K562 (cell line): Measurements from ENCODE around the gene LBHD1. TPM values are rescaled to one million over a fixed set of nuclear protein-coding genes. Genes with fewer than 3 reads are reported as not detected.

ENCODE experiments used
- ATF2 ChIP-seq: sonication (generic); formaldehyde crosslinking; IDR thresholded peaks from 2 replicates; pipeline ENCODE4 v1.8.1; 2022; ENCODE audit warnings: missing genetic modification reagents
- BMI1 ChIP-seq: fragments of 150-350 bp; IDR thresholded peaks from 2 replicates; pipeline ENCODE4 v1.6.1; 2014; ENCODE audit warnings: low read length
- CBX1 ChIP-seq: sonication (generic); IDR thresholded peaks from 2 replicates; pipeline ENCODE4 v1.6.1; 2016; ENCODE audit warnings: antibody characterized with exemption, low read depth, mild to moderate bottlenecking
- FOXP4 ChIP-seq: sonication (generic); formaldehyde crosslinking; IDR thresholded peaks from 2 replicates; pipeline ENCODE4 v1.8.0; 2022; ENCODE audit warnings: mild to moderate bottlenecking, missing genetic modification reagents, borderline replicate concordance
- POLR2AphosphoS5 ChIP-seq: IDR thresholded peaks from 2 replicates; pipeline ENCODE4 v1.6.1; 2011; ENCODE audit warnings: mild to moderate bottlenecking, low read depth, low read length, moderate library complexity; ENCODE audit not compliant: control insufficient read depth, insufficient read depth
- RBFOX2 ChIP-seq: fragments of 200-400 bp; formaldehyde crosslinking; IDR thresholded peaks from 2 replicates; pipeline ENCODE4 v1.6.1; 2017; ENCODE audit warnings: low read depth, mild to moderate bottlenecking, low read length, moderate library complexity
- SMARCA4 ChIP-seq: fragments of 450-650 bp; IDR thresholded peaks from 2 replicates; pipeline ENCODE4 v1.6.1; 2016
- SOX6 ChIP-seq: fragments of 450-650 bp; IDR thresholded peaks from 2 replicates; pipeline ENCODE4 v1.6.1; 2014; ENCODE audit warnings: mild to moderate bottlenecking
- ZFPM2 ChIP-seq: fragments of 250-450 bp; sonication (Bioruptor Pico); IDR thresholded peaks from 2 replicates; pipeline ENCODE4 v1.5.1; 2022; ENCODE audit warnings: mild to moderate bottlenecking
- ZMIZ1 ChIP-seq, 2 experiments: fragments of 150-350 bp in 1 of 2; IDR thresholded peaks; 2 replicates each; pipeline ENCODE4 v1.6.1; 2012 to 2016; ENCODE audit warnings: low read depth in 2 of 2, low read length in 2 of 2, mild to moderate bottlenecking in 1 of 2, moderate library complexity in 1 of 2
- ZNF347 ChIP-seq: fragments of 450-650 bp; formaldehyde crosslinking; IDR thresholded peaks from 2 replicates; pipeline ENCODE4 v1.4.0; 2020; ENCODE audit warnings: low read depth, mild to moderate bottlenecking, moderate library complexity
- ZNF445 ChIP-seq: fragments of 250-450 bp; sonication (Bioruptor Pico); IDR thresholded peaks from 2 replicates; pipeline ENCODE4 v1.4.0; 2020; ENCODE audit warnings: low read depth, mild to moderate bottlenecking, moderate library complexity
- ZNF592 ChIP-seq: fragments of 450-650 bp; IDR thresholded peaks from 2 replicates; pipeline ENCODE4 v1.6.1; 2017; ENCODE audit warnings: antibody characterized with exemption, mild to moderate bottlenecking
- polyA plus RNA-seq, 8 experiments: library from polyadenylated mRNA; depleted of rRNA in 4 of 8; stranded (reverse) in 5 of 8; unstranded in 3 of 8; fragments of >200 nt; fragmentation: Nextera tagmentation in 2 of 8; fragmentation: Illumina TruSeq in 1 of 8; extraction: Ambion mirVana in 2 of 8; extraction: Trizol in 1 of 8; gene quantifications; 2 replicates each; pipeline versions ENCODE4 v1.2.1 to v1.2.3, GENCODE V29; 2011 to 2014; ENCODE audit warnings: inconsistent platforms in 1 of 8, missing spikeins in 1 of 8
- total RNA-seq, 7 experiments: library from RNA; depleted of rRNA in 6 of 7; stranded (reverse); fragments of >200 nt in 6 of 7; fragmentation: Illumina TruSeq in 2 of 7; extraction: Trizol in 2 of 7; gene quantifications; 2 replicates each; pipeline versions ENCODE4 v1.2.1 to v1.2.3, GENCODE V29; 2011 to 2021; ENCODE audit warnings: low replicate concordance in 1 of 7

The LBHD1 gene
- total and polyA plus RNA-seq, 9 of the 15 experiments (the other 6 are each of a cell fraction or from before 2014, with no cell fraction given), result 2.6 to 28.0 (median 12.5) TPM

GRCh38 chr11:62678770-62679696 lies 7.0 kb upstream of the LBHD1 start, which contains the start of gene UBXN1 (continued):
- TF ChIP-seq ZNF347 (CRISPR knock-in tag) (no peak), BMI1 (no peak), SMARCA4 (peak; percentile 28; the same call in 1 of the 2 replicates), SOX6 (0 out of 2 replicates have a peak, but pooled peaks have one; percentile 21), POLR2AphosphoS5 (peak; percentile 75), ZNF445 (CRISPR knock-in tag) (no peak), ZFPM2 (CRISPR knock-in tag) (no peak), CBX1 (peak; percentile 76; the same call in 1 of the 2 replicates), ZNF592 (peak; percentile 73; the same call in 1 of the 2 replicates), RBFOX2 (peak; percentile 92), ZMIZ1 (IDR thresholded peaks at IDR 0.05; ENCODE audit: low read depth in 2 of 2, low read length in 2 of 2) (no peak), FOXP4 (CRISPR knock-in tag) (no peak), ATF2 (CRISPR knock-in tag) (no peak)
